NCI-H748 (cell line): Measurements from ENCODE around the gene SYNM.

ENCODE experiments used
- DNase-seq: peaks from one replicate; lab custom pipeline; 2025; ENCODE audit not compliant: unreplicated experiment; lab: John Stamatoyannopoulos, UW

Gene SYNM

DNA sequence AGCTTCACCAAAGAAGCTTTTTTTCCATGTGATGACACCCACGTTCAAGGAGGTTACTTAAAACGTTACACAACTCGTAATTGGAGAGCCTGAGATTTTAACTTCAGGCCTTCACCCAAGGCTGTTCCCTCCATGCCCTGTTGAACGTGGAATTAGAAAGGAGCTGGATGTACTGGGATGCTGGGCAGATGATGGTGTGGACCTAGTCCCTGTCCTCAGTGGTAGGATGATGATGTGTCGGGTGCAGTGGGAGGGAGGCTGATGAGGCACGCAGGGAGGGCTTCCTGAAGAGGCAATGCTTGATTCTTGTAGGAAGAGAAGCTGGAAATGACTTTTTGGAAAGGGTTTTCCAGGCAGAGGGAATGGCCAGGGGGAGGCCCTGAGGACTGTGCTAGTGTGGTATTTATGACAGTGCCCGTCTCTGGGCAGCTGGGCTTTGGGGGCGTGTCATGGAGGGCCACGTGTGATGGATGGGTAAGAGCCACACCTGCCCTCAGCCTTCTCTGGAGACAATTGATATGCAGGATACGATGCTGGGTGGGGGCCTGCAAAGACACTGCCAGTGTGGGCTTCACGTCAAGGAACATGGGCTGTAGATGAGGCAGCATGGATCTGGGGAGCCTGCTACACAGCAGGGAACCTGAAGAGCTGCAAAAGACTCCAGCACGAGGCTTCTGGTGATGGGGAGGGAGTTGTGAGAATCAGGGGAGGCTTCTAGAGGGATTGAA lies 15.3 kb downstream of the SYNM start:
- DNase-seq: no peak

- DNase-seq: no peak
Measured at GRCh38 chr15:99121207-99121606, 16.3 kb downstream of the SYNM start.

DNA sequence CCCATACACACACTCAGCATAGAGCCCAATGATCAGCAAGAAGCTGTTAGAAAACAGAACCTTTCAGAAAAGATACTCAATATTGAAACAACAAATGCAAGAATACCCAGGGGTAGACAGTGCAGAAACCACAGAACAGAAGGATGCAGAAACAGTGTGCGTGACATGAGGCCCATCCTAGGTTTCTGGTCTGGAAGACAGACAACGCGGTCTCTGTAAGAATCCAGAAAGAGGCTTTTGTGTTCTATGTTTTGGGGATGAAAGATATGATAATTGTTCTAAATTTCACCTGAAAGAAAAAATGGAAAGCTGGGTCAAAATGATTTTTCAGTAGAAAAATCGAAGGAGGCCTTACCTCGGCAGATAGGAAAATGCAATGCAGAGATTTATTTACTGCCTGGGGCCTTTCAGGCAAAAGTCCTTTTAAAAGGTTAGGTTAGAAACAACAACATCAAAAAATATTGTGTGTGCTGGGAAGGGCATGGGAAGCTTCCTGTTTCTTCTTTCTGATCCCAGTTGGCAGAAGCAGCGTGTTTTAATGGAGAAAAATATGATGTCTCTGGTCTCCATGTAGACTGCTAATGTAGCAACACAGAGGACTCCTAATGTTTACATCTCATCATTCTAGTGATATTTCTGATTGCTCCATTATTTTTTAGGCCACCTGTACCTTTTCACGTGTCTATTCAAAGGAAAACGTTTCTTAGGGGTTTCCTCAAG lies 17.0 kb downstream of the SYNM start:
- DNase-seq: no peak

DNA sequence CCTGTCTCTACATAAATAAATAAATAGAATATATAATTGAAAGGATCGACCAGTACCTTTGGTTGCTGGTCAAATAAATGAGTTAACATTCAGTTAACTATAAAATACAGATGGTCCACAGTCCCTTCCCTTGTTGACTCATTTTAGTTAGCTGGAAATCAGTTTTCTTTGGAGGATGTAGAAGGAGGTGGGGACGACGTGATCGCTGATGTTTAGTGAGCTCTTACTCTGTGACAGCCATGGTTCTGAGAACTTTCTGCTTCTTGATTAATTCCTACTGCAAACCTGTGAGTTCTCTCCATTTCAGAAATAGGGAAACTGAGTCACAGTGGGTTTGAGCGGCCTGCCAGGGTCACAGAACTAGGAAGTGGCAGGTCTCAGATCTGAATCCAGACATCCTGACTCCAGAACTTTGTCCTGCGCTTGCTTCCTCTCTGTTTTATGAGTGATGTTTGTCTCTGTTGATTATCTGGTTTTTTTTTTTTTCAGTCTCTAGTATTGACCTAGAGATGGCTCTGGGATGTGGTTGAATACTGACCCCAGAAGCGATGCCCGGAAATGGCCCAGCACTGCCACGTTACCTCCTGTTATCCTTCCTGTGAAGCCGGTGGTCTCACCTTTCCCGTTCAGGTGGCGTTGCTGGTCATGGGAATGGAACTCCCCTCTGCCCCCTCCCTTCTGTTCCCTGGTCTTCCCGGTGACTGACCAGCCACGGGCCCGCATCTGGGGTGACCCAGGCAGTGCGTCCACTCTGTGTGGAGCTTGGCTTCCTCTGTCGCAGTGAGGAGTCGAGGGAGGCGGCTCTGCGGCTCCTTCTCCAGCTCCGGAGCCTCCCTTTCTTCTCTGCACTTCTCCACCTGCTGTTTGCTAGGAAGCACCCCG lies 18.2 kb downstream of the SYNM start:
- DNase-seq: no peak

DNA sequence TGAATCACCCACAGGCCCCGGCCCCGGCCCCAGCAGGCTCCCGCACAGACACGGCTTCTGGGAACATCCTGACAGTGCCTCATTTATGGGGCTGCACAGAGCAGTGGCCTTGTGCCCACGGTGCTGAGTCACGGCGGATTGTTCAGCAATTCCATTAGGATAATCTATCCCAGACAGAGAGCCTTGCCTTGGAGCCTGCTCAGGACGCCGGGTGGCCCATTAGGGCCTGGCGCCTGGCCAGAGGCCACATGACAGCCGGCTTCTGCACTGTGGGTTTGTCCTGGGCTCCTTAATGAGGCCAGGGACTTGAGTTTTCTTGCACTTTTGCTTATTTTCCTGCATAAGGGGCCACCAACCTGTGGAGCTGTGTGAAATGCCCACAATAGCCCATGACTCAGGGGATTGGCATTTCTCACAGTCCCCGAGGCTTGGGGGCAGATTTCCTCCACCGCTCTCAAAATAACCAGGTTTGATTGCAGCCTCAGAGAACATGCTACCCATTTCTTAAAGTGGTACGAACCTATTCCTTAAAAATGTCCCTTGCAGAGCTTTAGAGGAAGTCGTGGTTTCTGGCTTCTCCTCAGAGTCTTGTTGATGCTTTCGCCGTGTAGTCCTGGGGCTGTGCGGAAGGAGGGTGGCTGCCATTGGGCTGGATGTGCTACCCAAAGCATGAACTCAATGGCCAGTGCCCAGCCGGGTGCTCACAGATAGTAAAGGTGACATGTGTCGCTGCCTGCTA lies 19.0 kb downstream of the SYNM start:
- peak; percentile 52 for DNase-seq

- DNase-seq: no peak
Measured at GRCh38 chr15:99124641-99125040, 19.8 kb downstream of the SYNM start.

GRCh38 chr15:99125061-99125891 lies 20.4 kb downstream of the SYNM start:
- no peak for DNase-seq

DNA sequence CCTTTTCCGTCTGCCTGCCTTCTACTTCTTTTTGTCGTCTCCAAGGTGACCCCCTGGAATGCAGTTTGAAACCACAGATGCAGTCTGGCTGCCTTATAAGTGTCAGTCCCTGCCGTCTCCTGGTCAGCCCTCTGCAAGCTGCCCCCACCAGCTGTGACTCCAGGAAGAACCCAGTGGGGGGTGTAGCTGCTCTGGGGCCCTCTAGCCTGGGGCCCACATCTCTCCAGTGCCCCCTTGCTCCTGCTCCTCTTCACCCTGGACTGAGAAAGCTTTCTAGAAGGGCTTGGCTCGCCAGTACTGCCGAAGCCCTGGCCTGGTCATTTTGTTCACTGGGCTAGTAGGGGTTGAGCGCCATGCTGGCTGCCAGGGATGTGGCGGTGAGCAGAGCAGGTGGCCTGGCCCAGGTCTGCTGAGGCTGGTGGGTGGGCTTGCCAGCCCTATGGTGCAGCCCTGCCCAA lies 21.3 kb downstream of the SYNM start:
- DNase-seq: no peak

DNA sequence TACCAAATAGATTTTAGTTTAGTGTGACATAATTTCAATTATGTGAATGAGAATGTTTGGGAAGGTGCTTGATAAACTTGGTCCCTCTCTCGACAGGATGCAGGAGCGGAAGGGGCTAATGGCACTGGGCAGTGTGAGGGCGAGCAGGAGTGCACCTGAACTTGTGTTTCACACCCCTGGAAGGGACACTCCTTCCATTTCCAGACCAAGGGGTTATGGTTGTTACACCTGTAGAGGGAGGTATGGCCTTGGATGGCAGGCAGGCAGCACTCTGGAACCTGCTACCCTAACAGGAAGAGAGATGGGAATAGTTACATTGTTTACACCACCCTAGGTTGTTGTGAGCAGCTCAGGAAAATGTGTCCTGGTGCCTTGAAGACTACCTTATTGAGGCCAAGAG lies 22.1 kb downstream of the SYNM start:
- no peak for DNase-seq

DNA sequence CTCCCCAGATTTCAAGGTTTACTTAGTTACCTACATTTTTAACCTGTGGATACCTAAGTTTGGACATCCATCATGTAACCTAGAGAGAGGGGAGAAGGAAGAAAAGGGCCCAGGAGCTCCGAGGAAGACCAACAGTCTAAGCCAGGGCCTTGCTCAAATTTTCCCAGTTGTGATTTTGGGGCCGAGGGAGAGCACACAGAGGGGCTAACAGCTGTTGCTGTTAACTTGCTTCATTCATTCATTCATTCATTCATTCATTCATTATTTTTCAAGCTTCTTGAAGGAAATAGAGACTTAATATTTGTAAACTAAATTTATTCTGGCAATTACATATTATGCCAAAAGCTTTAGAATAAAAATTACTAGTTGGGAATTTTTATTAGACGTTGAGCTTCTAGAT lies 22.9 kb downstream of the SYNM start:
- DNase-seq: no peak

GRCh38 chr15:99128411-99128810 lies 23.5 kb downstream of the SYNM start:
- no peak for DNase-seq

DNA sequence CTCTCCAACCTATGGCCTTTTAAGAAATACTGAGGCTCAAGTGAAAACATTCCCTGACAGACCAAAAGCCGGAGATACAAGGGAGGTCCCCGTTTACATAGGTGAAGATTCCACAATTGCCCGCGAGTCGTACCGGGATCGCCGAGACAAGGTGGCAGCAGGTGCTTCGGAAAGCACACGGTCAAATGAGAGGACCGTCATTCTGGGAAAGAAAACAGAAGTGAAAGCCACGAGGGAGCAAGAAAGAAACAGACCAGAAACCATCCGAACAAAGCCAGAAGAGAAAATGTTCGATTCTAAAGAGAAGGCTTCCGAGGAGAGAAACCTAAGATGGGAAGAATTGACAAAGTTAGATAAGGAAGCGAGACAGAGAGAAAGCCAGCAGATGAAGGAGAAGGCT lies 24.8 kb downstream of the SYNM start:
- DNase-seq: no peak

DNA sequence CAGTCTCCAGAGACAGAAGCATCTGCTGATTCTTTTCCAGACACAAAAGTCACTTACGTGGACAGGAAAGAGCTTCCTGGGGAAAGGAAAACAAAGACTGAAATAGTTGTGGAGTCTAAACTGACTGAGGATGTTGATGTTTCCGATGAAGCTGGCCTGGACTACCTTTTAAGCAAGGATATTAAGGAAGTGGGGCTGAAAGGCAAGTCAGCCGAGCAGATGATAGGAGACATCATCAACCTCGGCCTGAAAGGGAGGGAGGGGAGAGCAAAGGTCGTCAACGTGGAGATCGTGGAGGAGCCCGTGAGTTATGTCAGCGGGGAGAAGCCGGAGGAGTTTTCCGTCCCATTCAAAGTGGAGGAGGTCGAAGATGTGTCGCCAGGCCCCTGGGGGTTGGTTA lies 25.4 kb downstream of the SYNM start:
- DNase-seq: no peak

GRCh38 chr15:99130765-99131440 lies 26.0 kb downstream of the SYNM start:
- no peak for DNase-seq

GRCh38 chr15:99131441-99132023 lies 26.7 kb downstream of the SYNM start:
- no peak for DNase-seq

DNA sequence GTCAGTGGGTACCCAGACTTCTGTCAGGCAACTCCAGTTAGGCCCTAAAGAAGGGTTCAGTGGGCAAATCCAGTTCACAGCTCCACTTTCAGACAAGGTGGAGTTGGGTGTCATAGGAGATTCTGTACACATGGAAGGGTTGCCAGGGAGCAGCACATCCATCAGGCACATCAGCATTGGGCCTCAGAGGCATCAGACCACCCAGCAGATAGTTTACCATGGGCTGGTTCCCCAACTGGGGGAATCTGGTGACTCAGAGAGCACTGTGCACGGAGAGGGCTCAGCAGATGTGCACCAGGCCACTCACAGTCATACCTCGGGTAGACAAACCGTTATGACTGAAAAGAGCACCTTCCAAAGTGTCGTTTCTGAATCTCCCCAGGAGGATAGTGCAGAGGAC lies 27.2 kb downstream of the SYNM start:
- no peak for DNase-seq

DNA sequence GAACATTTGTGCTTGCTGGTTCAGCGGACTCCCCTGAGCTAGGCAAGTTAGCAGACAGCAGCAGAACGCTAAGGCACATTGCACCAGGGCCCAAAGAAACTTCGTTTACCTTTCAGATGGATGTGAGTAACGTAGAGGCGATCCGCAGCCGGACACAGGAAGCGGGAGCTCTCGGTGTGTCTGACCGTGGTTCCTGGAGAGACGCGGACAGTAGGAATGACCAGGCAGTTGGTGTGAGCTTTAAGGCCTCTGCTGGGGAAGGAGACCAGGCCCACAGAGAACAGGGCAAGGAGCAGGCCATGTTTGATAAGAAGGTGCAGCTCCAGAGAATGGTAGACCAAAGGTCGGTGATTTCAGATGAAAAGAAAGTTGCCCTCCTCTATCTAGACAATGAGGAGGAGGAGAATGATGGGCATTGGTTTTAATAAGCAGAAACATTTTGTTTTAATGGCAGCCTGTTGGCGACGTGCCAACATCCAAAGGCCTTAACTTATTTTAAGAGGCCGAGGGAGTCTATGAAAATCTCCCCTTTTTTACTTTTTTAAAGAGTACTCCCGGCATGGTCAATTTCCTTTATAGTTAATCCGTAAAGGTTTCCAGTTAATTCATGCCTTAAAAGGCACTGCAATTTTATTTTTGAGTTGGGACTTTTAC lies 27.9 kb downstream of the SYNM start:
- DNase-seq: no peak

DNA sequence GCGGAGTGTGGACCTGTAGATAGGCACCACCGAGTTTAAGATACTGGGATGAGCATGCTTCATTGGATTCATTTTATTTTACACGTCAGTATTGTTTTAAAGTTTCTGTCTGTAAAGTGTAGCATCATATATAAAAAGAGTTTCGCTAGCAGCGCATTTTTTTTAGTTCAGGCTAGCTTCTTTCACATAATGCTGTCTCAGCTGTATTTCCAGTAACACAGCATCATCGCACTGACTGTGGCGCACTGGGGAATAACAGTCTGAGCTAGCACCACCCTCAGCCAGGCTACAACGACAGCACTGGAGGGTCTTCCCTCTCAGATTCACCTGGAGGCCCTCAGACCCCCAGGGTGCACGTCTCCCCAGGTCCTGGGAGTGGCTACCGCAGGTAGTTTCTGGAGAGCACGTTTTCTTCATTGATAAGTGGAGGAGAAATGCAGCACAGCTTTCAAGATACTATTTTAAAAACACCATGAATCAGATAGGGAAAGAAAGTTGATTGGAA lies 29.5 kb downstream of the SYNM start:
- no peak for DNase-seq
